ENCODE results near the gene SEL1L3. TPM values are rescaled to one million over a fixed set of nuclear protein-coding genes. Genes with fewer than 3 reads are reported as not detected.

The SEL1L3 gene
- total RNA-seq, 1 donor from 2014 or later = 70.5 TPM

- peaks cover 12% of the 10 kb centered on the region for H3K4me1 ChIP-seq
- no peaks in the 10 kb centered on the region for H3K36me3 ChIP-seq
- ATAC-seq (no peak), DNase-seq (no peak)
- H3K27ac ChIP-seq = no peak overlapping the region
- no peaks in the 10 kb centered on the region for H3K27me3 ChIP-seq (ENCODE audit: low read depth)
- H3K9me3 ChIP-seq = no peaks in the 10 kb centered on the region
- H3K4me3 ChIP-seq = no peak overlapping the region
- no peak for TF ChIP-seq CTCF (IDR thresholded peaks at IDR 0.05)
- intact Hi-C loops (cut with DNase I) = no loop called here
Measured at GRCh38 chr4:25882226-25882625, 19.4 kb upstream of the SEL1L3 start.

- intact Hi-C loops (cut with DNase I) = no loop called here
- TF ChIP-seq CTCF (IDR thresholded peaks at IDR 0.05) = no peak
- no peaks in the 10 kb centered on the region for H3K27me3 ChIP-seq (ENCODE audit: low read depth)
- ATAC-seq (no peak), DNase-seq (no peak)
- H3K36me3 ChIP-seq = no peaks in the 10 kb centered on the region
- no peaks in the 10 kb centered on the region for H3K9me3 ChIP-seq
- no peak overlapping the region for H3K27ac ChIP-seq
- H3K4me3 ChIP-seq = no peak overlapping the region
- peaks cover 12% of the 10 kb centered on the region for H3K4me1 ChIP-seq
Measured at GRCh38 chr4:25881193-25881592, 18.4 kb upstream of the SEL1L3 start.

- no peaks in the 10 kb centered on the region for H3K9me3 ChIP-seq
- no peaks in the 10 kb centered on the region for H3K36me3 ChIP-seq
- no peak overlapping the region for H3K4me3 ChIP-seq
- intact Hi-C loops (cut with DNase I) = no loop called here
- no peak for TF ChIP-seq CTCF (IDR thresholded peaks at IDR 0.05)
- no peak overlapping the region for H3K27ac ChIP-seq
- no peak for DNase-seq
- H3K27me3 ChIP-seq (ENCODE audit: low read depth) = no peaks in the 10 kb centered on the region
- peak; percentile 54 to 66 for ATAC-seq
- peaks cover 12% of the 10 kb centered on the region for H3K4me1 ChIP-seq
Measured at GRCh38 chr4:25879991-25880651, 17.3 kb upstream of the SEL1L3 start.

- TF ChIP-seq CTCF (IDR thresholded peaks at IDR 0.05) = no peak
- Histone ChIP-seq H3K4me3 (no peak overlapping the region), H3K4me1 (peaks cover 12% of the 10 kb centered on the region), H3K9me3 (no peaks in the 10 kb centered on the region), H3K27me3 (ENCODE audit: low read depth) (no peaks in the 10 kb centered on the region), H3K27ac (no peak overlapping the region), H3K36me3 (no peaks in the 10 kb centered on the region)
- intact Hi-C loops (cut with DNase I) = no loop called here
- DNase-seq = no peak
- ATAC-seq = peak in 1 of 2 donors; percentile 20
Measured at GRCh38 chr4:25879587-25879986, 16.8 kb upstream of the SEL1L3 start.

- Histone ChIP-seq H3K9me3 (no peaks in the 10 kb centered on the region), H3K27ac (no peak overlapping the region), H3K4me1 (peaks cover 12% of the 10 kb centered on the region), H3K36me3 (no peaks in the 10 kb centered on the region), H3K27me3 (ENCODE audit: low read depth) (no peaks in the 10 kb centered on the region), H3K4me3 (no peak overlapping the region)
- no peak for TF ChIP-seq CTCF (IDR thresholded peaks at IDR 0.05)
- intact Hi-C loops (cut with DNase I) = no loop called here
- ATAC-seq = no peak
- DNase-seq = no peak
Measured at GRCh38 chr4:25879091-25879584, 16.4 kb upstream of the SEL1L3 start.

All from lower lobe of right lung (tissue), 2 donors.